Loucy (cell line): ENCODE measurements around the gene DIDO1.

Experiments
- EZH2phosphoT487 ChIP-seq: fragments of 200-600 bp; IDR thresholded peaks from 2 replicates; pipeline ENCODE4 v1.6.1; 2018; ENCODE audit warnings: antibody characterized with exemption, mild to moderate bottlenecking, moderate library complexity, borderline replicate concordance
- TF ChIP-seq, protein P1 (sequence below): fragments of 200-600 bp; sonication (generic); conservative IDR thresholded peaks from 2 replicates; pipeline ENCODE4 v1.5.1; 2014; ENCODE audit warnings: mild to moderate bottlenecking, antibody characterized with exemption, low read length

DNA sequence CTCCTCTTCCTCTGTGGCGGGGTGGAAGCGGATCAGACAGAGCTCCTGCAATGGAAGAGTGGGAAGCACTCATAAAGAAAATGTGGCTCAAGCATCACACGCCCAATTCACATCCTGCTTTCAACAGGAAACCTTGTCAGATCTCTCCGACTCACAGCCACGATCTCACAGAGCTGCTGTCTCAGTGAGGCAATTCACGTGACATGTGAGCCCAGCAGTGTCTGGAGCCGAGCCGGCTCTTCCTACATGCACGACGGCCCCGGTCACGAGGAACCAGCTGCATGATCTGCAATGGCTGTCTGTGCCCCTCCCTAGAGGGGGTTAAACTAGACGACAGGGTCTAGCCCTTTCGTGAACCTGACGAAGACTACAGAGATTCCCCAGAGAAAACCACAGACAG is 35.2 kb downstream of the DIDO1 start:
- TF ChIP-seq, protein P1, sequence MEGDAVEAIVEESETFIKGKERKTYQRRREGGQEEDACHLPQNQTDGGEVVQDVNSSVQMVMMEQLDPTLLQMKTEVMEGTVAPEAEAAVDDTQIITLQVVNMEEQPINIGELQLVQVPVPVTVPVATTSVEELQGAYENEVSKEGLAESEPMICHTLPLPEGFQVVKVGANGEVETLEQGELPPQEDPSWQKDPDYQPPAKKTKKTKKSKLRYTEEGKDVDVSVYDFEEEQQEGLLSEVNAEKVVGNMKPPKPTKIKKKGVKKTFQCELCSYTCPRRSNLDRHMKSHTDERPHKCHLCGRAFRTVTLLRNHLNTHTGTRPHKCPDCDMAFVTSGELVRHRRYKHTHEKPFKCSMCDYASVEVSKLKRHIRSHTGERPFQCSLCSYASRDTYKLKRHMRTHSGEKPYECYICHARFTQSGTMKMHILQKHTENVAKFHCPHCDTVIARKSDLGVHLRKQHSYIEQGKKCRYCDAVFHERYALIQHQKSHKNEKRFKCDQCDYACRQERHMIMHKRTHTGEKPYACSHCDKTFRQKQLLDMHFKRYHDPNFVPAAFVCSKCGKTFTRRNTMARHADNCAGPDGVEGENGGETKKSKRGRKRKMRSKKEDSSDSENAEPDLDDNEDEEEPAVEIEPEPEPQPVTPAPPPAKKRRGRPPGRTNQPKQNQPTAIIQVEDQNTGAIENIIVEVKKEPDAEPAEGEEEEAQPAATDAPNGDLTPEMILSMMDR = no peak
- TF ChIP-seq EZH2phosphoT487 = no peak
